Calu3 (cell line): ENCODE measurements around the gene B3GNT3. TPM values are rescaled to one million over a fixed set of nuclear protein-coding genes. Genes with fewer than 3 reads are reported as not detected.

ENCODE experiments used
- BruUV-seq: library from RNA; stranded (reverse); fragments of 400-500 nt; replicated peaks from 2 replicates; lab custom pipeline; 2021; lab: Mats Ljungman, UMichigan
- CTCF ChIA-PET: fragments of 300-600 bp; sonication (Branson Sonifier 250); formaldehyde crosslinking; loops from one replicate; lab custom pipeline; 2022; ENCODE audit warnings: antibody characterized with exemption; lab: Charles Lee
- DNase-seq: peaks from one replicate; pipeline ENCODE4 v3.0.0; 2022
- H3K27ac Mint-ChIP-seq: one replicate; pipeline ENCODE4 v1.8.0; 2022; ENCODE audit warnings: mixed read lengths; ENCODE audit not compliant: unreplicated experiment
- H3K27me3 Mint-ChIP-seq: one replicate; pipeline ENCODE4 v1.8.0; 2022; ENCODE audit warnings: mixed read lengths; ENCODE audit not compliant: unreplicated experiment
- H3K36me3 Mint-ChIP-seq: one replicate; pipeline ENCODE4 v1.8.0; 2022; ENCODE audit warnings: mild to moderate bottlenecking, moderate library complexity, mixed read lengths; ENCODE audit not compliant: insufficient read depth, unreplicated experiment
- H3K4me1 Mint-ChIP-seq: one replicate; pipeline ENCODE4 v1.8.0; 2022; ENCODE audit warnings: mild to moderate bottlenecking, low read depth, mixed read lengths; ENCODE audit not compliant: unreplicated experiment
- H3K4me3 Mint-ChIP-seq: one replicate; pipeline ENCODE4 v1.8.0; 2022; ENCODE audit warnings: mild to moderate bottlenecking, low read depth, moderate library complexity, mixed read lengths; ENCODE audit not compliant: unreplicated experiment
- H3K9me3 Mint-ChIP-seq: one replicate; pipeline ENCODE4 v1.8.0; 2022; ENCODE audit warnings: low read depth, mixed read lengths; ENCODE audit not compliant: unreplicated experiment
- intact Hi-C: fragments of 100-400 bp; cut with micrococcal nuclease; formaldehyde crosslinking; loops from one replicate; pipeline ENCODE4 v1.10.0; 2022; ENCODE audit not compliant: unreplicated experiment
- total RNA-seq: library from RNA; stranded (reverse); gene quantifications from 2 replicates; pipeline ENCODE4 v1.2.3, GENCODE V29; 2022
- TF ChIP-seq, protein P1 (sequence below): fragments of 200-600 bp; IDR thresholded peaks from one replicate; pipeline ENCODE4 v1.8.0; 2022; ENCODE audit warnings: antibody characterized with exemption; ENCODE audit not compliant: unreplicated experiment

B3GNT3 gene
- total RNA-seq, 1 experiment from 2014 or later = 75.1 TPM

DNA sequence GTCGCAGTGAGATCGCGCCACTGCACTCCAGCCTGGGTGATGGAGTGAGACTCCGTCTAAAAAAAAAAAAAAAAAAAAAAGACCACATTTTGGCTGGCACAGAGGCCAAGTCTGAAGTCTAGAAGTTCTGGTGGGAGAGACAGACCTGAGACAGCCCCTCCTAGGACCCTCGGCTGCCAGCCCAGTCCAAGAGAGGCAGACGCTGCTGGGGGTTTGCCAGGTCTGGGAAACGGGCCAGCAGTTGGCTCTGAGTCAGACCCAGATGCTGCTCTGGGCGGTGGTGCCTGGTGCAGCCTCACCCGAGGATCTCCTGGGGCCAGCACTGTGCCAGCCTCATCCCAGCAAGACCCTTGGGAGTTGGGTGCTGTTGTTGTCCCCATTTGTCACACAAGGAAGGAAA, 37.8 kb upstream of the B3GNT3 start:
- H3K36me3 Mint-ChIP-seq = no peaks in the 10 kb centered on the region
- CTCF ChIA-PET = no interaction called here
- H3K27me3 Mint-ChIP-seq = no peaks in the 10 kb centered on the region
- BruUV-seq = no TSS peak
- intact Hi-C loops = no loop called here
- peak; percentile 62 for DNase-seq
- H3K27ac Mint-ChIP-seq = no peak overlapping the region
- peaks cover 13% of the 10 kb centered on the region for H3K4me1 Mint-ChIP-seq
- H3K4me3 Mint-ChIP-seq = no peak overlapping the region
- TF ChIP-seq, protein P1, sequence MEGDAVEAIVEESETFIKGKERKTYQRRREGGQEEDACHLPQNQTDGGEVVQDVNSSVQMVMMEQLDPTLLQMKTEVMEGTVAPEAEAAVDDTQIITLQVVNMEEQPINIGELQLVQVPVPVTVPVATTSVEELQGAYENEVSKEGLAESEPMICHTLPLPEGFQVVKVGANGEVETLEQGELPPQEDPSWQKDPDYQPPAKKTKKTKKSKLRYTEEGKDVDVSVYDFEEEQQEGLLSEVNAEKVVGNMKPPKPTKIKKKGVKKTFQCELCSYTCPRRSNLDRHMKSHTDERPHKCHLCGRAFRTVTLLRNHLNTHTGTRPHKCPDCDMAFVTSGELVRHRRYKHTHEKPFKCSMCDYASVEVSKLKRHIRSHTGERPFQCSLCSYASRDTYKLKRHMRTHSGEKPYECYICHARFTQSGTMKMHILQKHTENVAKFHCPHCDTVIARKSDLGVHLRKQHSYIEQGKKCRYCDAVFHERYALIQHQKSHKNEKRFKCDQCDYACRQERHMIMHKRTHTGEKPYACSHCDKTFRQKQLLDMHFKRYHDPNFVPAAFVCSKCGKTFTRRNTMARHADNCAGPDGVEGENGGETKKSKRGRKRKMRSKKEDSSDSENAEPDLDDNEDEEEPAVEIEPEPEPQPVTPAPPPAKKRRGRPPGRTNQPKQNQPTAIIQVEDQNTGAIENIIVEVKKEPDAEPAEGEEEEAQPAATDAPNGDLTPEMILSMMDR = no peak
- no peaks in the 10 kb centered on the region for H3K9me3 Mint-ChIP-seq

- no peak overlapping the region for H3K4me3 Mint-ChIP-seq
- CTCF ChIA-PET = no interaction called here
- peaks cover 13% of the 10 kb centered on the region for H3K4me1 Mint-ChIP-seq
- intact Hi-C loops = no loop called here
- no peak for DNase-seq
- no peaks in the 10 kb centered on the region for H3K27me3 Mint-ChIP-seq
- H3K36me3 Mint-ChIP-seq = no peaks in the 10 kb centered on the region
- H3K27ac Mint-ChIP-seq = no peak overlapping the region
- TF ChIP-seq, protein P1 = no peak
- H3K9me3 Mint-ChIP-seq = no peaks in the 10 kb centered on the region
- no TSS peak for BruUV-seq
These were observed 36.4 kb upstream of the B3GNT3 start for GRCh38 chr19:17758515-17758914.

GRCh38 chr19:17761148-17761547, 33.8 kb upstream of the B3GNT3 start:
- Mint-ChIP-seq H3K27me3 (no peaks in the 10 kb centered on the region), H3K9me3 (no peaks in the 10 kb centered on the region), H3K4me1 (peaks cover 14% of the 10 kb centered on the region), H3K36me3 (no peaks in the 10 kb centered on the region), H3K27ac (no peak overlapping the region), H3K4me3 (no peak overlapping the region)
- DNase-seq = no peak
- CTCF ChIA-PET = no interaction called here
- intact Hi-C loops = no loop called here
- BruUV-seq = no TSS peak
- TF ChIP-seq, protein P1 = no peak

- DNase-seq = peak; percentile 16
- Mint-ChIP-seq H3K27ac (no peak overlapping the region), H3K4me3 (no peak overlapping the region), H3K27me3 (no peaks in the 10 kb centered on the region), H3K4me1 (peaks cover 8% of the 10 kb centered on the region), H3K9me3 (no peaks in the 10 kb centered on the region), H3K36me3 (no peaks in the 10 kb centered on the region)
- CTCF ChIA-PET = interaction anchor here (0.5 to 0.7 kb wide), 3 partner anchors 19 to 136 kb away, joined by 3 read pairs; no protein-coding TSS in a partner anchor
- intact Hi-C loops = no loop called here
- TF ChIP-seq, protein P1 = no peak
- no TSS peak for BruUV-seq
These were observed 32.3 kb upstream of the B3GNT3 start for GRCh38 chr19:17762505-17763229.
